ENCODE measurements around the gene KYNU.
"Not testable (repeated sequence)": the region's sequence is repeated elsewhere in the genome, so short reads cannot be mapped to it uniquely, and the experiment has no call there.

Gene KYNU

DNA sequence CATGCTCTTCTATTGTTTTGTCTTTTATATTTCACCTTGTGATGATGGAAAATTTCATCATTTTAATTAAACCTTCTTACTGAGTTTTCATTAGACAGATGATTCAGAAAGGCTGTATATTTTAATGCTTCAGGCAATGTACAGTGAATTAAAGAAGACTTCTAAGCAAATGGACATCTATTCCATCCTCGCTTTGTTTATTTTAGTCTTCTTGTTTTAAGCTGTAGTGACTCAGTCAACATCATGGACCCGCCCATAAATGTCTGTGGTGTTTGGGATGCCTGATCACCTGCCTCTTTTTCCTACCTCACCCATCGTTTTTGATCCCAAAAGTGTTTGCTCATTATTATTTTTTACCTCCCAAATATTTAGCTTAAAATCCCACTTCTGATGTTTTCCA, 43.1 kb downstream of the KYNU start:
- DNase-seq = no peak

DNA sequence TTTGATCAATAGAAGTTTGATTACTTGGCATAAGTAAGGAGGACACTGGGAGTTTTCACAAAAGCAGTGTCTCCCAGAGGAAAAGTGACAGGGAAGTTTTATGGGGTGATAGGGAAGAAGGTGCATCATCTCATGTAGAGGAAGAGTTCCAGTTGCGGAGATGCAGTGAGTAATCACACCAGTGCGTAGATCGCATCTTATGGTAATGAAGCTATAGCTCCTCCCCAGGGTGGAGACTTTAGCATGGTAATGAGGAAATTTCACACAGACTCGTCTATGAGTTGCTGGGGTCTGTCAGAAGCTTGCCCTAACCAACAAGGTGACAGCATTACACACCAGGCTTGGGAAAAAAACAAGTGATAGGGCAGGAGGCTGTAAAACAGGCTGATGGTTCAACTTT, 49.0 kb downstream of the KYNU start:
- DNase-seq = no peak

DNA sequence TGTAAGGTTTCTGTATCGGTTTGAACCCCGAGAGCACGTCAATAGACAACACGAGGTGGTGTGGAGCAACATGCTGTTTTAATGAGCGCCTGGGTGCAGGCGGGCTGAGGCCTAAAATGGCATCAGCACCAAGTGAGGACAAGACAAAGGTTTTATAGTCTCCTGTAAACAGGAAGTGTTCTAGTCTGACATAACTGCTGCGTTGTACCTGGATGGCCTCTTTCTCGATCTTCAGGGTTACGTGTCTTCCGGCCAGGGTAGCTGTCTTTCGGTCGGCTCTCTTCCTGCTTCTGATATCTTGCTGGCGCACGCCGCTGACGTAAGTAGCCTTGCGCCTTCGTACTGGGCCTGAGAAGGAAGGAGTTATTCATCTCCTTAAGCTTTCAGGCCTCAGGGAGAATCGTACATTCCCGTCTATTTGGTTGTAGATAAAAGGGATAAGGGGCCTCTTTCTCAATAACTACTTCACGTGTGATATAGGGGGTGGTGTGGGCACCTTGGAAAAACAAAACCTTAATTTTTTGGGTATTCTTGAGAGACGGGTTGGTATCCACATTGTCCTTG, 53.5 kb downstream of the KYNU start:
- DNase-seq = no peak

DNA sequence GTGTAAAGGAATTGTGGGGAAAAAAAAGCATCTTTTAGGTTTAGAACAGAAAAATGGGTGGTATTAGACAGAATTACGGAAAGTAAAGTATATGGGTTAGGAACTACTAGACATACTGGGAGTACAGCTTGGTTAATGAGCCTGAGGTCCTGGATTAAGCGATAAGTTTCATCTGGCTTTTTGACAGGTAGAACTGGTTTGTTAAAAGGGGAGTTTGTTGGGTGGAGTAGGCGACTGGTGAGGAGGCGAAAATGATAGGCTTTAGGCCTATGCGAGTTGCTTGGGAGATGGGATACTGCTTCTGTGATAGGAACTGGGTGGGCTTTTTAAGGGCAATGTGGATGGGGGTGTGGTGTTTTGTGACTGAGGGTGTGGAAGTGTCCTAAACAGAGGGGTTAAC, 56.5 kb downstream of the KYNU start:
- no peak for DNase-seq

DNA sequence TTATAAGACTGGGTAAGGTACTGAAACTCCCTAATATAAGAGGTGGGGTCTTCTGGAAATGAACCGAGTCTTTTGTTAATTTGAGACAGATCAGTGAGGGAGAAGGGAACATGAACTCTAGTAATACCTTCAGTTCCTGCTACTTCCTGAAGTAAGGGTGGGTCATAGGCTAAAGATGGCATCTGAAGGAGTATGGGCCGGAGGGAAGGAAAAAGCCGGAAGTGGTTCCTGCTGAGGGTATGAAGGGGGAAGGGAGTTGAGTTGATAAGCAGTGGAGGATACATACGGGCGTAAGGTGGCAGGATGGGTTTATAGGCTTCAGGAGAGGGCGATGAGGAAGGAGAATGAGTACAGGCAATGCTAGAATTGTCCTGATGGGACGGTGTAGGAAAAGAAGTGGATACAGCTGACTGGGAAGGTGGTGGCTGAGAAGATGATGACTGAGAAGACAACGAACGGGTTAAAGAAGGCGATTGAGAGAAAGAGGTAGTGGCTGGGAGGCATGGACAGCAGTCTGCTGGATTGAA, 58.2 kb downstream of the KYNU start:
- DNase-seq = no peak

DNA sequence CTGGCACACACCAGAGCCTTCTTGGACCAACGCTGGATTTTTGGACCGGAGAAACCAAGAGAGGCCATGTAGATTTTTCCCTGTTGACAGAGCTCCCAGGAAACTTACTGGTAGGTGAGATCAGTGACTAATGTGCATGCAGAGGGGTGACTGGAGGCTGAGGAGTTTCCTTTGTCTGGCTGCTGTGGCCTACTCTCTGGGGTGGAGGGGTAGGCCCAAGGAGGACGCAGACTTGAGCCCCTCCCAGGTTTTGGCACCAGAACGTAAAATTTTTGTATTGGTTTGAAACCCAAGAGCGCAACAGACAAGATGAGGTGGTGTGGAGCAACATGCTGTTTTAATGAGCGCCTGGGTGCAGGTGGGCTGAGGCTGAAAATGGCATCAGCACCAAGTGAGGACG, 59.2 kb downstream of the KYNU start:
- no peak for DNase-seq

DNA sequence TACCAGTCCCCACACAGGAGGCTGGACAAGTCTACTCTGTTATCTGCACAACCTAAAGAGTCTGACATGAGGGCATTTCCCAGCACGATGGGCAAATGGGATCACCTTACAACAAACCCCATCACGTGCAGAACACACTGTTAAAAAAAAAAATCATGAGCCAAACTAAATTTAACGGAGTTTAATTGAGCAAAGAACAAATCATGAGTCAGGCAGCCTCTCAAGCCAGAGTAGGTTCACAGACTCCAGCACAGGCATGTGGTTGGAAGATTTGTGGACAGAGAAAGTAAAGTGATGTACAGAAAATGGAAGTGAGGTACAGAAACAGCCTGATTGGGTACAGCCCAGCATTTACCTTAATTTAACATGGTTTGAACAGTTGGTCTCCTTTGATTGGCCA, 59.9 kb downstream of the KYNU start:
- DNase-seq = no peak

DNA sequence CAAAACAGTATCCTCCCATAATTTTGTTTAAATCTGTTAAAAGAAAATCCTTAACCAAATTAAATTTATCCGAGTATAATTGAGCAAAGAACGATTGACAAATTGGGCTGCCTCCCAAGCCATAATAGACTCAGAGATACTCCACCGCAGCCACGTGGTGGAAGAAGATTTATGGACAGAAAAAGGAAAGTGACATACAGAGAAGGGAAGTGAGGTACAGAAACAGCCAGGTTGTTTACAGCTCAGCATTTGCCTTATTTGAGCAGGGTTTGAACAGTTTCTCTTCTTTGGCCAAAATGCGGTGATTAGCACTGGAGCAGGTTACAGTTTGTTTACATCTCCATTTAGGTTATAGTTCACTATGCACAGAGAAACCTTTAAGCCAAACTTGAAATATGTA, 60.8 kb downstream of the KYNU start:
- DNase-seq = no peak

DNA sequence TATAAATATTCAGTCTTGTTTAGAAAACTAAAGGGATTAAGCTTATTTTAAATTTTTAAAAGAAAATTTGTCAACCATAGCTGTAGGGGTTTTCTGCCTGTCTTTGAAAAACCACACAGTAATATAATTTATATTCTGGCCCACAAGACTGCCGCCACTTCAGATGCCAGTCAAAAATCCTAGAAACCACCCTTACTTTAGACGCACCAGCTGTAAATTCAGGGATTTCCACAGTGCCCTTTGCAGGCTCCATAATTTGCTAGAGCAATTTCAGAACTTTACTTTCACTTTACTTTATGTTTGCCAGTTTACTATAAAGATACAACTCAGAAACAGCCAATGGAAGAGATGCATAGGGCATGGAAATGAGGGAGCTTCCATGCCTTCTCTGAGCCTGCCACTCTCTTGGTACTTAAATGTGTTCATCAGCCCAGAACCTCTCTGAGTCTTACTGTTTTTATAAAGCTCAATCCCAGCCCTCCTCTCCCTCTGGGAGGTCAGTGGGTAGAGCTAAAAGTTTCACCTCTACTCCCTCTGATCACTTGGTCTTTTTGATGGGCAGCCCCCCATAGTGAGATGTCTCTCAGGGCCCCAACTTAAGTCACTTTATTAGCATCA, 63.3 kb downstream of the KYNU start:
- no peak for DNase-seq

DNA sequence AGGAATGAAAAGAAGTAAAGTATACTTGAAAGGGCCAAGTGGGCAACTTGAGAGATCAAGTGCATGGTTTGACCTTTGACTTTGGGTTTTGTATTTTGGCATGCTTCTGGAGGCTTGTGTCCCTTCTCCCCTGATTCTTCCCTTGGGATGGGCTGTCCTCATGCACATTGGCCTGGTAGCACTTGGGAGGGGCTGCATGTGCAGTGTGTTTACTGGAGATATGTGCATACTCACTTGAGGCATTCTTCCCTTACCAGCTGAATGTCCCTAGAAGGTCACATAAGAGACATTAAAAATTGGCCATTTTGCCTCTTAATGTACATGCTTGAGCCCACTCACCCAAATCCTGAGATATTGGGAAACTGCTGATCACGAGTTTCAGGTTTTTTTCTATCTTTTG, 65.2 kb downstream of the KYNU start:
- no peak for DNase-seq

DNA sequence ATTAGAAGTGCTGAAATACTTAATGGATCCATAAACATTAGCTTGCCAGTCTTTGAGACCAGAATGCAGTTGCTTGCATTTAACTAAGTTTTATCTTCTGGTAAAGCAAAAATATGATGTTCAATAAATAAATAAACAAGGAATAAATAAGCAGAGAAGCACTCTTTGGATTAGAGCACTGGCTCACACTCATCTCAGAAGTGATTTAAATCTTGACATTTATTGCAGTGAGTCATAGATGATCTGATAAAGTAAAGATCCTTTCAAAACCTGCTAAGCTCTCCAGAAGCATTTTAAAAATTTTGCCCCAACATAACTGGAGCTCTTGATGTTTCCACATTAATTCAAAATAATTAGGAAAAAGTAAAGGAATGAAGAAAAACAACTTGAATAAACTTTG, 66.8 kb downstream of the KYNU start:
- no peak for DNase-seq

DNA sequence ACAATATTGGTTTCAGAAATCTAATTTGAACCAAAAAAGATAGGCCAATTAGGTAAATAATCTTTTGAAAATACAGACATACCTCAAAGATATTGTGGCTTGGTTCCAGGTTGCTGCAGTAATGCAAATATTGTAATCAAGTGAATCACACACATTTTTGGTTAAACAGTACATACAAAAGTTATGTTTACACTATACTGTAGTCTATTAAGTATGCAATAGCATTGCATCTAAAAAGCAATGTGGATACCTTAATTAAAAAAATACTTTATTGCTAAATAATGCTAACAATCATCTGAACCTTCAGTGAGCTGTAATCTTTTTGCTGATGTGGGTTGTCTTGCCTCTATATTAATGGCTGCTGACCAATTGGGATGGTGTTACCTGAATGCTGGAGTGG, 67.3 kb downstream of the KYNU start:
- no peak for DNase-seq

DNA sequence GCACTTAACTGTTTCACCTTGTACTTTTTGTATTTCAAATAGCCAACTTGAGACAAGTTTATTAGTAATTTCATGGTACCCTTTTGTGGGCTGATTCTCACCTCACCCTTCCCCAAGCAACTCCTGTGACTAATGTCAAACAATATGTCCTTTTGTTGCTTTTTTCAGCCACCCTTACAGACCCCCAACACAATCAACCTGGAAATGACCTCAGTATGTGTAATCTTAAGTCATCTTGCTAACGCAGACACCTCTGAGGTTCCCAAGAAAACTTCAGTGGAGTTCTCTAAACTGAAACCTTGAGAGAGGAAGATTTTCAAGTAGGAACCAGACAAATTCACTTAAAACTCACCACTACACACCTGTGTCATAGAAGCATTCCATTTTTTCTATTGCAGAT, 69.5 kb downstream of the KYNU start:
- no peak for DNase-seq

DNA sequence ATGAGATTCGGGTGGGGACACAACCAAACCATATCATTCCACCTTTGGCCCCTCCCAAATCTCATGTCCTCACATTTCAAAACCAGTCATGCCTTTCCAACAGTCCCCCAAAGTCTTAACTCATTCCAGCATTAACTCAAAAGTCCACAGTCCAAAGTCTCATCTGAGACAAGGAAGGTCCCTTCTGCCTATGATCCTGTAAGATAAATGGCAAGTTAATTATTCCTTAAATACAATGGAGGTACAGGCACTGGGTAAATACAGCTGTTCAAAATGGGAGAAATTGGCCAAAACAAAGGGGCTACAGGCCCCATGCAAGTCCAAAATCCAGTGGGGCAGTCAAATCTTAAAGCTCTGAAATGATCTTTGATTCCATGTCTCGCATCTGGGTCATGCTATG, 71.3 kb downstream of the KYNU start:
- not testable (repeated sequence) for DNase-seq

DNA sequence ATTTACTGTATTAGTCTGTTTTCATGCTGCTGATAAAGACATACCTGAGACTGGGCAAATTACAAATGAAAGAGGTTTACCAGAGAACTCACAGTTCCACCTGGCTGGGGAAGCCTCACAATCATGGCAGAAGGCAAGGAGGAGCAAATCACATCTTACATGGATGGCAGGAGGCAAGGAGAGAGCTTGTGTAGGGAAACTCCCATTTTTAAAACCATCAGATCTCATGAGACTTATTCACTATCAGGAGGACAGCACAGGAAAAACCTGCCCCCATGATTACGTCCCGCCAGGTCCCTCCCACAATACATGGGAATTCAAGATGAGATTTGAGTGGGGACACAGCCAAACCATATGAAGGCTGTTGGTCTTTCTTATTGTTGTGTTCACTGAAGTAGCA, 72.9 kb downstream of the KYNU start:
- not testable (repeated sequence) for DNase-seq

DNA sequence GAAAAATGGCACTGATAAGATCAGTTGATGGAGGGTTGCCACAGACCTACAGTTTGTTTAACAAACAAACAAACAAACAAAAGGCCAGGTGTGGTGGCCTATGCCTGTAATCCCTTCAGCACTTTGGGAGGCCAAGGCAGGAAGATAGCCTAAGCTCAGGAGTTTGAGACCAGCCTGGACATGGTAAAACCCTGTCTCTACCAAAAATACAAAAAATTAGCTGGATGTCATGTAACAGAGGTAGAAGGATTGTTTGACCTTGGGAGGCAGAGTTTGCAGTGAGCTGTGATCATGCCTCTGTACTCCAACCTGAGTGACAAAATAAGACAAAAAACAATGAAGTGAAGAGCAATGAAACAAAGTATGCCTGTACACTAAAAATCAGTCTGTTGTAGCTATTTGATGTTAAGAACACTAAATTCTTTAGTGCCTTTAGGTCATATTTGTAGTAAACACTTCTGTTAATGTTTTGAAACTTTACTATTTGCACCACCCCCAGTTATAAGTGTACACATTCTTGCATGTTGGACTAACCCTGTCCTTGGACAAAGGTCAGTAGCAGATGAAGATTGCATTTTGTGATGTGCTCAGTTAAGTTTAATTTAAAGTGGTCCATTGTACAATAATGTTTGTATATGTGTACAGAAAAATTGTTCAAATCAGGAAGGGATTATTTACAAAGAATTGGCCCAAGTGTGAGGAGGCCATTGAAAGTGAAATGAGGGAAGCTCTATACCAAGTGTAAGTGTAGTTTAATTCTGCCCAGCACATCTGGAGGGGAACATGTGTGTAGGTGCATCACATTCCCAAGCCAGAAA, 73.9 kb downstream of the KYNU start:
- no peak for DNase-seq

DNA sequence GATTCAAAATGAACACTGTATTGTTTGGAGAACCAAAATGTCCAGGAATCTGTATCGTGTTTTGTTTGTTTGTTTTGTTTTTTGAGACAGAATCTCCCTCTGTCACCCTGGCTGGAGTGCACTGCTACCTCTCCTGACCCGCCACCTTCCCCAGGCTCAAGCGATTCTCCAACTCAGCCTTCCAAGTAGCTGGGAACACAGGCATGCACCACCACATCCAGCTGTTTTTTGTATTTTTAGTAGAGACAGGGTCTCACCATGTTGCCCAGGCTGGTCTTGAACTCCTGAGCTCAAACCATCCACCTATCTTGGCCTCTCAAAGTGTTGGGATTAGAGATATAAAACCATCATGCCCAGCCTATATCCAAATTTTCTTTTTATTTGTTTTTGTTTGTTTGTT, 74.6 kb downstream of the KYNU start:
- DNase-seq = no peak

DNA sequence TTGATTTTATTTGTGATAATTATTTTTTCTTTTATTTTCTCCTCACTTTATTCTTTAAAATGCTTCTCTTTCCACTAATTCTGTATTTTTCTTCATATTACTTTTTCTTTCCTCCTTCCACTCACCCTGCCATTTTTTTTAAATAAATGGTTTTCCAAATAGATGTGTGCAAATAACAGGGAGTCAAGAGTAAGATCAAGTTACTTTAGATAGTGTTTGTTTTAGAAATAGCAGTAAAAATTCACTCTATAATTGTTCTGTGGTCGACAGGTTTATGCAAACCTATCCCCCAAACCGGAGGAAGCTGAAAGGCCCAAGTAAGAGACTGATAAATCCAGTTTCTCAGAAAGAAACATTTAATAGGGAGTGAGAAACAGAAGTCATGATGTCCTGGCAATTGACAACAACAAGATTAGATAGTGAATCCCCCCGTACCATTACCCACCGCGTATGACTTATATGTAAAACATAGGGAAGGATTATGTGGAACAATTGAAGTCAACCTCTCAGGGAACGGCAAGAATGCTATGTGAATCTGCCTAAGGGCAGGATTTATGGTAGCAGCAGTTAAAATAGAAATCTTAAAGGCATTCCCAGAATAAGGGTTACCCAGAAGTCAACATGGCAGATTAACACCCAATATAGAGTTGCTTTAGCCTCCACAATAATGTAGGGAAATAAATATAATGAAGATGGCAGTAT, 75.5 kb downstream of the KYNU start:
- no peak for DNase-seq

DNA sequence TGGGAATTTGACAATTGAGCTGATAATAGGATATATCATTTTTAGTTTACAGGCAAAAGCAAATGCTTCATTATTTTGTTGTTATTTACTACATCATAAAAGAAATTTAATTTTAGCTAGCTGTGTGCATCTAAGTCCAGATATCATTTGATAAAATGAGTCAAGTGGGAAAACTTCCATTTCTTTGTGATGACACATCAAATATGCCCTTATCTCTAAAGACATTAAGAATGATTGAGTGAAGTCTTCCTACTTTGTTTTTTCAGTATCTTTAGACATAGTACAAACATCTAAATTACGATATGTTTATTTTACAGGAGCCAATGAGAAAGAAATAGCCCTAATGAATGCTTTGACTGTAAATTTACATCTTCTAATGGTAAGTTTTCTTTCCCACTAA, 77.0 kb downstream of the KYNU start:
- DNase-seq = no peak

DNA sequence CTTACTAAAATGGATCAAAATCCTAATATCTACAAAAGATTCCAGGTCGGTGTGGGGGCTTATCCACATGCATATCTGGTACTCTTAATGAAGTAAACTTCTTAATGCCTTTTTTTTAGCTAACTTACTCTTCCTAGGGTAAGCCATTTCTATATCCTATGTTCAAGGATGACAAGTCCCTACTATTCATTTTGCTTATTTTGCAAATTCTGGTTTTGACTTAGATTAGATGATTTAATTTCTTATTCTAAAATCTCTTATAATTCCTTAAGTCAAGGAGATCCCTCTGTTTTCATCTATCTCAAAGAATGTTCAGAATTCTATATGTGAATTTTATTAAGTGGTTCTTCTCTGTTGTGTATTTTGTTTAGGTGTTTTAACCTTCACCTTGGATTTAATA, 79.7 kb downstream of the KYNU start:
- DNase-seq = no peak

DNA sequence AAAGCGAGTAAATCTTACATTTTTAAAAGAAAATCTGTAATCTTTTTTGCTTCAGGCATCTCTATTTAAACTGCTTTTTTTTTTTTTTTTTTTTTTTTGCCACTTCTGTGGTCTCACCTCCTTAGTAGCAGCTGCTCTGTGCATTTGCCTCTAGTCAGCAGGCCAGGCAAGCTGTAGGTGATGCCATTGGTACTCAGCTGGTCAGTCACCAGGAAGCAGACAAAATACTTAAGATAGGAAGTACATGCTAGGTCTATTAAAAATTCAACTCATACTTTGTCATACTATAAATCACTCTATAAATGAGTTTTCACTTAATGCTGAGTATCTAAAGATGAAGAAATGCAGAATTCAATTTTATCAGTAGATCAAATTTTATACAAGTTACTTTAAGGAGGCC, 83.7 kb downstream of the KYNU start:
- DNase-seq = no peak

DNA sequence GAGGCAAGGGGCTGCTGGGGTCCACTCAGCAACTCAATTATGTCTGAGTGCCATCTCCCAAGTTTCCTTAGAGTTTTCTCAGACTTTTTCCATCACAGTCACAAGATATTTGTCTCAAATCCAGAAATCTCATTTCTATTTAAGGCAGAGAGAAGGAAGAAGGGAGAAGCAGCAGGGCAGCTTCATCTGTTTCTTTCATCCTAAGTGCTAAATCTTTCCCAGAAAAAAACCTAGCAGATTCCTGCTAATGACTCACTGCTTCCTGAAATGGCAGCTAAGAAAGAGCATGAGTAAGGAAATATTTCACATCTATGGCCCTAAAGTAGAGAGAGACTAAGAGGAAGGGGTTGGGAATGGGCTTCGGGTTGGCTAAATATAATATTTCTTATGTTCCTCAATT, 88.0 kb downstream of the KYNU start:
- DNase-seq = no peak

DNA sequence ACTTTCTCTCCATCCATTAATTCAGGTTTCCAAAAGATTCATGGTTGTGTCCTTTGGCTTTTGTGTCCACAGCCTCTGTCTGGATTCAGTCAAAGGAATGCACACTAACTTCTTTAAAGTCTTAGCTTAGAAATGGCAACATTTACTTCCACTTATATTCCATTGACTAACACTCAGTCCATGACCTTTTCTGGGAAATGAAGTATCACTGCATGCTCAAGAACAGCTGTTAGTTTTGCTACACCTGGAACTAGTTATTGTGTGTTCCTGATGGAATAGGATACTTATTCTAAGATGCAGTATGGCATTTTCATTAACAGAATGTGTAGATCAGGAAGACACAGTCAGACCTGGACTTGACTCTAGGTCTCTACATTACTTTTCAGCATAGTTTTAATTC, 88.8 kb downstream of the KYNU start:
- no peak for DNase-seq

DNA sequence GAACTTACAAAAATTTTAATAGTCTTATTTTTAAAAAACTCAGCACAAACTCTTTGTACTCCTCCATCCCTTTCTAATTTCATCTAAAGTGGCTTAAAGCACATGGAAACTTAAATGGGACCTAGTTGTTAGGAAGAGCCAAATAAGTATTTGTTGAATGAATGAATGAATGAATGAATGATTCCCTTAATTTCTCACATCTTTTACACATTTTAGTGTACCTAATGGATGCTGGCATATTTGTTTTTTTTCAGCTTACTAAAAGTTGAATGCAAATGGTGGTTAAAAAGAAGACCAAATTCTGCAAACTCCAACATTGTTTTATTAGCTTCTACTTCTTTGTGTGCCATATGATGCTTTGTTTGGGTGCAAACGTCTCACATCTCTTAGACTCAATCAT, 89.6 kb downstream of the KYNU start:
- DNase-seq = no peak

All from GF-D8 (cell line).